Gastroesophageal sphincter (tissue), 3 donors: ENCODE measurements around the gene VOPP1.

ENCODE experiments used
- EP300 ChIP-seq: sonication (generic); formaldehyde crosslinking; IDR thresholded peaks from one replicate; pipeline ENCODE4 v1.6.1; 2017; ENCODE audit warnings: antibody characterized with exemption, mild to moderate bottlenecking
- TF ChIP-seq, protein P1 (sequence below), 4 experiments: fragments of 200-600 bp in 2 of 4; fragments of 450-650 bp in 2 of 4; sonication (generic) in 1 of 4; IDR thresholded peaks; one replicate each; pipeline ENCODE4 v1.5.1; 2017 to 2019; ENCODE audit warnings: antibody characterized with exemption in 4 of 4, mild to moderate bottlenecking in 2 of 4, moderate library complexity in 2 of 4

DNA sequence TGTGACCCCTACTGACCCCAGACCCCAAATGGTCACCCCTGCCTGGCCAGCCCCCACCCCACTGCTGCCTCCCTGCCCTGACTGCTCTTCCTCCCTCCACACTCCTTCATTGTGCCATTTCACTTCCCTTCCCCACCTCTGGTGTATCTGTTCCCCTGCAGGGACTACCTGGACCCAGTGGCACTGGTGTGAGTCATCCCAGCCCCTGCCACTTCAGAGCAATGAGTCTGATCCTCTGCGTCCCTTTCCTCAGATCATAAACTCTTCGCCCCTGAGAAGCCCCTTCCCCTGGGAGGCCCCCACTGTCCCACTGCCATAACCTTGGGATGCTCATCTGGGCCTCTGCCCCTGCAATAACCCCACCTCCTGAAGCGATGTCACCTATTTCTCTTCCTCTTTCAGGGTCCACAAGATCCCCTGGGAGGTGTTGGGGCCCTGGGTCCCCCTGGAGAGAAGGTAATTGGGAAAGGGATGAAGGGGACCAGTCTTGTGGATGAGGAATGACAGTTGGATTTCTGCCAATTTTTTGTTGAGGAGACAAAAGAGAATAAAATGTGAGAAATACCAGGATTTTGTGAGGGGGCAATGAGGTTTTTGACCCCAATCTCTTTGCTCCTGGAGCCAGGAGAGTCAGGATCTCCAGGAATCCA, 19.1 kb upstream of the VOPP1 start:
- TF ChIP-seq, protein P1, sequence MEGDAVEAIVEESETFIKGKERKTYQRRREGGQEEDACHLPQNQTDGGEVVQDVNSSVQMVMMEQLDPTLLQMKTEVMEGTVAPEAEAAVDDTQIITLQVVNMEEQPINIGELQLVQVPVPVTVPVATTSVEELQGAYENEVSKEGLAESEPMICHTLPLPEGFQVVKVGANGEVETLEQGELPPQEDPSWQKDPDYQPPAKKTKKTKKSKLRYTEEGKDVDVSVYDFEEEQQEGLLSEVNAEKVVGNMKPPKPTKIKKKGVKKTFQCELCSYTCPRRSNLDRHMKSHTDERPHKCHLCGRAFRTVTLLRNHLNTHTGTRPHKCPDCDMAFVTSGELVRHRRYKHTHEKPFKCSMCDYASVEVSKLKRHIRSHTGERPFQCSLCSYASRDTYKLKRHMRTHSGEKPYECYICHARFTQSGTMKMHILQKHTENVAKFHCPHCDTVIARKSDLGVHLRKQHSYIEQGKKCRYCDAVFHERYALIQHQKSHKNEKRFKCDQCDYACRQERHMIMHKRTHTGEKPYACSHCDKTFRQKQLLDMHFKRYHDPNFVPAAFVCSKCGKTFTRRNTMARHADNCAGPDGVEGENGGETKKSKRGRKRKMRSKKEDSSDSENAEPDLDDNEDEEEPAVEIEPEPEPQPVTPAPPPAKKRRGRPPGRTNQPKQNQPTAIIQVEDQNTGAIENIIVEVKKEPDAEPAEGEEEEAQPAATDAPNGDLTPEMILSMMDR (IDR thresholded peaks at IDR 0.05) = no peak
- no peak for TF ChIP-seq EP300
